ACC112 (cell line): ENCODE measurements around the gene MTRF1.

Source experiments
- H2AFZ ChIP-seq: fragments of 200-600 bp; sonication (generic); one replicate; pipeline ENCODE4 v1.6.0; 2017; ENCODE audit warnings: antibody characterized with exemption, low read length; ENCODE audit not compliant: unreplicated experiment
- H3K27ac ChIP-seq: fragments of 200-600 bp; sonication (generic); 2 replicates; pipeline ENCODE4 v1.5.1; 2014; ENCODE audit warnings: low read depth, mild to moderate bottlenecking, antibody characterized with exemption, low read length, moderate library complexity
- H3K27me3 ChIP-seq: fragments of 200-600 bp; sonication (generic); 2 replicates; pipeline ENCODE4 v1.6.1; 2014; ENCODE audit warnings: mild to moderate bottlenecking, antibody characterized with exemption, low read length, moderate library complexity, mixed read lengths; ENCODE audit not compliant: insufficient read depth
- H3K36me3 ChIP-seq: fragments of 200-600 bp; sonication (generic); 2 replicates; pipeline ENCODE4 v1.6.1; 2016; ENCODE audit warnings: mild to moderate bottlenecking, antibody characterized with exemption, low read length, moderate library complexity, mixed read lengths; ENCODE audit not compliant: insufficient read depth
- H3K4me1 ChIP-seq: fragments of 200-600 bp; sonication (generic); one replicate; pipeline ENCODE4 v1.6.1; 2016; ENCODE audit warnings: low read length, mixed read lengths; ENCODE audit not compliant: insufficient read depth, unreplicated experiment, control insufficient read depth
- H3K4me3 ChIP-seq: fragments of 200-600 bp; sonication (generic); 2 replicates; pipeline ENCODE4 v1.5.1; 2014; ENCODE audit warnings: mild to moderate bottlenecking, low read depth, low read length
- H3K79me2 ChIP-seq: fragments of 200-600 bp; sonication (generic); one replicate; pipeline ENCODE4 v1.6.0; 2016; ENCODE audit warnings: low read length; ENCODE audit not compliant: control insufficient read depth, unreplicated experiment, insufficient read depth

The MTRF1 gene

GRCh38 chr13:41246969-41247680, 16.3 kb downstream of the MTRF1 start:
- Histone ChIP-seq H3K4me3 (no peak overlapping the region), H3K36me3 (peaks cover 23% of the 10 kb centered on the region), H3K4me1 (peaks cover 6% of the 10 kb centered on the region), H2AFZ (no peak overlapping the region), H3K79me2 (no peaks in the 10 kb centered on the region), H3K27me3 (no peaks in the 10 kb centered on the region), H3K27ac (no peak overlapping the region)

- H3K4me3 ChIP-seq = no peak overlapping the region
- H3K36me3 ChIP-seq = peaks cover 6% of the 10 kb centered on the region; the same call in 1 of the 2 replicates
- H3K79me2 ChIP-seq = no peaks in the 10 kb centered on the region
- no peak overlapping the region for H2AFZ ChIP-seq
- peaks cover 6% of the 10 kb centered on the region for H3K4me1 ChIP-seq
- no peaks in the 10 kb centered on the region for H3K27me3 ChIP-seq
- H3K27ac ChIP-seq = no peak overlapping the region
These were observed 18.8 kb downstream of the MTRF1 start for GRCh38 chr13:41244556-41244955.

DNA sequence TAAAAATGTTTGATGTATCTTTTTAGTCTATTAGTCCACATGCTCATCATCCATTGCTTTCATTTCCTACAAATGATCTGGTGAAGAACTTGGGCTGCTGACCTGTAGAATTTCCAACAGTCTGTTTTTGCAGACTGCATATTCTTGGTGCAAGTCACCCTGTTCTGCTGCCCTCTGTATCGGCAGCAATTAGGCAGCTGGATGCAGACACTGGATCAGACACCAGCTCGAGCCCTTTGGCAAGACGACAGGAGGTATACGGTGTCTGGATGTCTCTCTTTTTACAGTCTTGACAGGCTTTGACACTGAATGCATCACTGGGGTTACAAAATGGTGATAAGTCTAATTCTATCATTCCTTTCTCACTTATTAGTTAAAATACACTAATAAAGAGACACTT, 21.8 kb downstream of the MTRF1 start:
- H2AFZ ChIP-seq = no peak overlapping the region
- H3K36me3 ChIP-seq = no peaks in the 10 kb centered on the region
- H3K4me1 ChIP-seq = peaks cover 6% of the 10 kb centered on the region
- H3K27me3 ChIP-seq = no peaks in the 10 kb centered on the region
- no peaks in the 10 kb centered on the region for H3K79me2 ChIP-seq
- no peak overlapping the region for H3K27ac ChIP-seq
- no peak overlapping the region for H3K4me3 ChIP-seq

DNA sequence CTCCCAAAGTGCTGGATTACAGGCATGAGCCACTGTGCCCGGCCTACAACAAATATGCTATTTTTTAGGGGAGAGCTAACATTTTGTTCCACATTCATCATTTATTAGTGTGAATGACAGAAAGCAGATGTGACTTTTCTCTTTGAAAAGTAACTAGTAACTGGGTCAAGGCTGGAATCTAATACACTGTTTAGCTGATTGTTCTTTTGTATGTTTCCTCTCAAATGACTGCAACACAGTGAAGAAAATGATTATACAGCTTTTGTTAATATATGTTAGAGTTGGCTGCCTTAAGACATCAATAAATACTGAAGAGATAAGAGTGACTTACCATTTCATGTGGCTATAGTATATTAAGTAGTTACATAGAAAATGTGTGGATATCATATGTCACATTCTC, 27.0 kb downstream of the MTRF1 start:
- H3K27me3 ChIP-seq = no peaks in the 10 kb centered on the region
- H3K36me3 ChIP-seq = no peaks in the 10 kb centered on the region
- no peak overlapping the region for H3K27ac ChIP-seq
- no peak overlapping the region for H2AFZ ChIP-seq
- H3K4me1 ChIP-seq = no peaks in the 10 kb centered on the region
- no peak overlapping the region for H3K4me3 ChIP-seq
- H3K79me2 ChIP-seq = no peaks in the 10 kb centered on the region

- Histone ChIP-seq H3K36me3 (0 out of 2 replicates have a peak, but pooled peaks cover 3% of the 10 kb centered on the region), H3K4me1 (no peaks in the 10 kb centered on the region), H3K27ac (no peak overlapping the region), H2AFZ (no peak overlapping the region), H3K27me3 (no peaks in the 10 kb centered on the region), H3K79me2 (no peaks in the 10 kb centered on the region), H3K4me3 (no peak overlapping the region)
These were observed 30.5 kb downstream of the MTRF1 start for GRCh38 chr13:41232578-41233480.

GRCh38 chr13:41231786-41232185, 31.6 kb downstream of the MTRF1 start:
- H3K79me2 ChIP-seq = no peaks in the 10 kb centered on the region
- no peak overlapping the region for H3K27ac ChIP-seq
- H3K4me3 ChIP-seq = no peak overlapping the region
- no peak overlapping the region for H2AFZ ChIP-seq
- H3K36me3 ChIP-seq = 0 out of 2 replicates have a peak, but pooled peaks cover 3% of the 10 kb centered on the region
- H3K4me1 ChIP-seq = no peaks in the 10 kb centered on the region
- no peaks in the 10 kb centered on the region for H3K27me3 ChIP-seq

DNA sequence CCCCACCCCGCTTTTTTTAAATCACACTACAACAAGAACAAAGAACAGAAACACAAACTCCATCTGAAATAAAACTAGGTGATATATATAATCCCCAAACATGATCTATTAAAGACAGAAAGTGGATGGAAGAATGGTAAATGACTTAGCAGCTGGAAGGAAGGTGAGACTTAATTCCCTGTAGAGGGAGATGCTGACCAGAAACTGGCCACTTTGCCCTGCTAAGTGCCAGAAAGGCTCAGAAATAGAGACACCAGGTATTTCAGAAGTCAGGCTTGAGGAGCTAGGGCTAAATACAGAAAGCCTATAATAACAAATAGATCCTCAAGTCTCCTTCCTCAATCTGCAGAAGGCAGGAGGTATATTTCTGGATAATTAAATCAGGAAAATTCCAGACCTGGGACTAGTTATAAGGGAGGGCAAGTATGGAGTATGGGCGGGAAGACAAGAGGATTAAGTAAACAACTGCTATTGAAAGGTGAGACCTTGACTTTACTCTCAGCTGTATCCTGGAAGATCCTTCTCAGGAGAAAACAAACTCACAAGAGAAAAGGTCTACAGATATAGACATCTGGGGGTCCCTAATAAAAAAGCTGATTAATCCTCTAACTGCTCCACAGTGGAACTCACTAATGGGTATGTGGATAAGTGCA, 32.2 kb downstream of the MTRF1 start:
- 0 out of 2 replicates have a peak, but pooled peaks cover 3% of the 10 kb centered on the region for H3K36me3 ChIP-seq
- no peaks in the 10 kb centered on the region for H3K27me3 ChIP-seq
- H3K27ac ChIP-seq = no peak overlapping the region
- no peaks in the 10 kb centered on the region for H3K79me2 ChIP-seq
- H3K4me3 ChIP-seq = no peak overlapping the region
- no peak overlapping the region for H2AFZ ChIP-seq
- H3K4me1 ChIP-seq = no peaks in the 10 kb centered on the region

- Histone ChIP-seq H3K4me3 (no peak overlapping the region), H3K79me2 (no peaks in the 10 kb centered on the region), H3K27me3 (no peaks in the 10 kb centered on the region), H2AFZ (no peak overlapping the region), H3K27ac (no peak overlapping the region), H3K4me1 (peaks cover 5% of the 10 kb centered on the region), H3K36me3 (0 out of 2 replicates have a peak, but pooled peaks cover 3% of the 10 kb centered on the region)
These were observed 34.0 kb downstream of the MTRF1 start for GRCh38 chr13:41229356-41229755.

DNA sequence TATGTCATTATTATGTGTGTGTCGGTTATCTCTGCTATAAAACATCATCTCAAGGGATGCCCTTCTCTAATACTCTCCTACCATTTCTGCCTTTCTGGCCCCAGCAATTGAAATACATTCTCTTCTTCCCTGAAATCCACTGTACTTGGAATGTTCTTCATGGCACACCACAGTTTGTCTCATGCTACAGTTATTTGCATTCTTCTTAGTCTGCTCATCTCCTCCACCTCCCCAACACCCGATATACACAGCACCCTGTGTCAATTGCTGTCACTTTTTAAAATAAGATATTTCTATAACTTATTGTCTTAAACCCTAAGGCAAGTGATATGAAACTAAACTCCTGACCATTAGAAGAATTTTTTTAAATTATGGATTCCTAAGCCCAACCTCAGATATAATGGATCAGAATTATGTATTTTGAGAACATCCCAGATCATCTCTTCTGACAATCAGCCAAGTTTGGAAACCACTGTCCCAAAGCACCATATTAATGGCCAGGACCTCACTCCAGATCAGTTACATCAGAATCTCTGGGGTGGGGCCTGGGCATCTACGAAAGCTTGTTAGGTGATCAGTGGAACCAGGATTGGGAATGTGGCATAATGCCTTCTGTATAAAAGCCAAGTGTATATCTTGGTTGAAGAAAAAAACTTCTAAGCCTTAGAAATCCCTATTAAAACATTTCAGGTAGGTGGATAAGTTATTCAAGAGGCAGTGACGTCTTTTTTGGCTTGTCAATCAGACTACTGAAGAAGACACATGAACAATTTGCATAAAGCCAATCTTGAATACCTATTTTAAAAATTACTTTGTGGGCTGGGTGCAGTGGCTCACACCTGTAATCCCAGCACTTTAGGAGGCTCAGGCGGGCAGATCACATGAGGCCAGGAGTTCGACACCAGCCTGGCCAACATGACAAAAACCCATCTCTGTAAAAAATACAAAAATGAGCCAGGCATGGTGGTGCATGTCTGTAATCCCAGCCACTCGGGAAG, 39.0 kb downstream of the MTRF1 start:
- Histone ChIP-seq H3K36me3 (0 out of 2 replicates have a peak, but pooled peaks cover under 1% of the 10 kb centered on the region), H2AFZ (no peak overlapping the region), H3K4me1 (peaks cover 15% of the 10 kb centered on the region), H3K79me2 (no peaks in the 10 kb centered on the region), H3K27ac (peak overlapping the region; percentile 46), H3K27me3 (no peaks in the 10 kb centered on the region), H3K4me3 (no peak overlapping the region; the same call in 1 of the 2 replicates)
